Ovary (tissue), 3 donors: ENCODE results near the gene HABP2.

ENCODE experiments used
- POLR2A ChIP-seq: fragments of 450-650 bp; IDR thresholded peaks from one replicate; pipeline ENCODE4 v1.6.1; 2017; ENCODE audit warnings: antibody characterized with exemption, mild to moderate bottlenecking, moderate library complexity
- TF ChIP-seq, protein P1 (sequence below), 3 donors: fragments of 450-650 bp in 2 of 3; fragments of 200-600 bp in 1 of 3; IDR thresholded peaks; one replicate each; pipeline versions ENCODE4 v1.5.1 to v1.8.0; 2016 to 2022; ENCODE audit warnings: antibody characterized with exemption in 3 of 3, mild to moderate bottlenecking in 1 of 3
- donor health status: DM: no; HTN: no; CAD: no.

DNA sequence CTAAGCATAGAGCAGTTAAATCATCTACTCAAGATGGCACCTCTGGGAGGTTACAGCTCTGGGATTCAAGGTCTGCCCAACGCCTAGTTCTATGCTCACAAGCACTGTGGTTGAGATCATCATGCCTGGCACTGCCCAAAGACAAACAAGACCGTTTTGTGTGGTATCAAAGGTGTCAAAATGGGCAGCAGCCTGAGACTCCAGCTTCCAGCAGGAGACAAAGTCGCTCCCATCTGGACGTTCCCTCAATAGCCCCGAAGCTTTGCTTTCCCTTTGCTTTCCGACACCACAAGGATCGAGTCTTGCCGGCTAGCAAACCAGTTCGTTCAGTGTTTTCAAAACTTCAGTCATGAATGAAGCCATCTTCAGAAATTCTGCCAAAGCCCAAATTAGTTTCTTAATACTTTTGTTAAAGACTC lies 5.1 kb downstream of the HABP2 start:
- TF ChIP-seq, protein P1, sequence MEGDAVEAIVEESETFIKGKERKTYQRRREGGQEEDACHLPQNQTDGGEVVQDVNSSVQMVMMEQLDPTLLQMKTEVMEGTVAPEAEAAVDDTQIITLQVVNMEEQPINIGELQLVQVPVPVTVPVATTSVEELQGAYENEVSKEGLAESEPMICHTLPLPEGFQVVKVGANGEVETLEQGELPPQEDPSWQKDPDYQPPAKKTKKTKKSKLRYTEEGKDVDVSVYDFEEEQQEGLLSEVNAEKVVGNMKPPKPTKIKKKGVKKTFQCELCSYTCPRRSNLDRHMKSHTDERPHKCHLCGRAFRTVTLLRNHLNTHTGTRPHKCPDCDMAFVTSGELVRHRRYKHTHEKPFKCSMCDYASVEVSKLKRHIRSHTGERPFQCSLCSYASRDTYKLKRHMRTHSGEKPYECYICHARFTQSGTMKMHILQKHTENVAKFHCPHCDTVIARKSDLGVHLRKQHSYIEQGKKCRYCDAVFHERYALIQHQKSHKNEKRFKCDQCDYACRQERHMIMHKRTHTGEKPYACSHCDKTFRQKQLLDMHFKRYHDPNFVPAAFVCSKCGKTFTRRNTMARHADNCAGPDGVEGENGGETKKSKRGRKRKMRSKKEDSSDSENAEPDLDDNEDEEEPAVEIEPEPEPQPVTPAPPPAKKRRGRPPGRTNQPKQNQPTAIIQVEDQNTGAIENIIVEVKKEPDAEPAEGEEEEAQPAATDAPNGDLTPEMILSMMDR (IDR thresholded peaks at IDR 0.05): no peak
- TF ChIP-seq POLR2A: no peak
